BJ (cell line): Measurements from ENCODE around the gene ZNF473. TPM values are rescaled to one million over a fixed set of nuclear protein-coding genes. Genes with fewer than 3 reads are reported as not detected.

Source experiments
- CTCF ChIA-PET: fragments of 350-600 bp; formaldehyde crosslinking; extraction: SDS; loops from one replicate; lab custom pipeline; 2021; ENCODE audit warnings: antibody characterized with exemption, inconsistent platforms; lab: Yijun Ruan, JAX
- POLR2A ChIA-PET: fragments of 300-600 bp; sonication (Branson Sonifier 250); formaldehyde crosslinking; extraction: SDS; loops from one replicate; lab custom pipeline; 2021; ENCODE audit warnings: antibody characterized with exemption; lab: Charles Lee
- DNase-seq: peaks from one replicate; pipeline ENCODE4 v3.0.0-alpha.2; 2011; ENCODE audit warnings: low read depth
- H3K27me3 ChIP-seq: 2 replicates; pipeline ENCODE4 v1.6.0; 2011; ENCODE audit warnings: low read length; ENCODE audit not compliant: control insufficient read depth, insufficient read depth
- H3K36me3 ChIP-seq: 2 replicates; pipeline ENCODE4 v1.5.1; 2011; ENCODE audit warnings: low read length; ENCODE audit not compliant: control insufficient read depth, insufficient read depth
- H3K4me3 ChIP-seq: 2 replicates; pipeline ENCODE4 v1.5.1; 2011; ENCODE audit warnings: low read depth, mild to moderate bottlenecking, control low read depth, low read length
- polyA plus RNA-seq: library from polyadenylated mRNA; depleted of rRNA; stranded (reverse); fragments of >200 nt; gene quantifications from 2 replicates; pipeline ENCODE4 v1.2.3, GENCODE V29; 2011
- TF ChIP-seq, protein P1 (sequence below): IDR thresholded peaks from 2 replicates; pipeline ENCODE4 v1.5.1; 2011; ENCODE audit warnings: low read depth, mild to moderate bottlenecking, control low read depth, inconsistent platforms, low read length, moderate library complexity; ENCODE audit not compliant: insufficient read depth

Gene ZNF473
- polyA plus RNA-seq, 1 experiment, result 7.5 TPM

DNA sequence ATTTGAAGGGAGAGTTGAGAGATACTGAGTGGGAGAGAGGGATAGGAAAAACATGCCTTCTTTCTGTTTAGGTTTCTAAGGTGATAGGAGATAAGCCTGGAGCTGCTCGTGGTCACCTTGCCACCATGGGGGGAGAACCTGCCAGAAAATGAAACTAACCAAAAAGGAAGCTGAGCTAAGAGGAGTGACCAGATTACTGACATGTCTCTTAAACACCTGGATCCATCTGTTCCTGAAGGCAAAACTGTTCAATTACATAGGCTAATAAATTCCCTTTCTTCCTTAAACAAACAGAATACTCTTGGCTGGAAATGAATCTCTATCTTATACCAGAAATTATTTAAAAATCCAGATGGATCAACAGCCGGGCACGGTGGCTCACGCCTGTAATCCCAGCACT lies 27.3 kb downstream of the ZNF473 start:
- no peak for DNase-seq
- Histone ChIP-seq H3K4me3 (no peak overlapping the region), H3K36me3 (no peaks in the 10 kb centered on the region), H3K27me3 (no peaks in the 10 kb centered on the region)
- TF ChIP-seq, protein P1, sequence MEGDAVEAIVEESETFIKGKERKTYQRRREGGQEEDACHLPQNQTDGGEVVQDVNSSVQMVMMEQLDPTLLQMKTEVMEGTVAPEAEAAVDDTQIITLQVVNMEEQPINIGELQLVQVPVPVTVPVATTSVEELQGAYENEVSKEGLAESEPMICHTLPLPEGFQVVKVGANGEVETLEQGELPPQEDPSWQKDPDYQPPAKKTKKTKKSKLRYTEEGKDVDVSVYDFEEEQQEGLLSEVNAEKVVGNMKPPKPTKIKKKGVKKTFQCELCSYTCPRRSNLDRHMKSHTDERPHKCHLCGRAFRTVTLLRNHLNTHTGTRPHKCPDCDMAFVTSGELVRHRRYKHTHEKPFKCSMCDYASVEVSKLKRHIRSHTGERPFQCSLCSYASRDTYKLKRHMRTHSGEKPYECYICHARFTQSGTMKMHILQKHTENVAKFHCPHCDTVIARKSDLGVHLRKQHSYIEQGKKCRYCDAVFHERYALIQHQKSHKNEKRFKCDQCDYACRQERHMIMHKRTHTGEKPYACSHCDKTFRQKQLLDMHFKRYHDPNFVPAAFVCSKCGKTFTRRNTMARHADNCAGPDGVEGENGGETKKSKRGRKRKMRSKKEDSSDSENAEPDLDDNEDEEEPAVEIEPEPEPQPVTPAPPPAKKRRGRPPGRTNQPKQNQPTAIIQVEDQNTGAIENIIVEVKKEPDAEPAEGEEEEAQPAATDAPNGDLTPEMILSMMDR, result no peak
- POLR2A ChIA-PET, result no interaction called here
- CTCF ChIA-PET, result no interaction called here

DNA sequence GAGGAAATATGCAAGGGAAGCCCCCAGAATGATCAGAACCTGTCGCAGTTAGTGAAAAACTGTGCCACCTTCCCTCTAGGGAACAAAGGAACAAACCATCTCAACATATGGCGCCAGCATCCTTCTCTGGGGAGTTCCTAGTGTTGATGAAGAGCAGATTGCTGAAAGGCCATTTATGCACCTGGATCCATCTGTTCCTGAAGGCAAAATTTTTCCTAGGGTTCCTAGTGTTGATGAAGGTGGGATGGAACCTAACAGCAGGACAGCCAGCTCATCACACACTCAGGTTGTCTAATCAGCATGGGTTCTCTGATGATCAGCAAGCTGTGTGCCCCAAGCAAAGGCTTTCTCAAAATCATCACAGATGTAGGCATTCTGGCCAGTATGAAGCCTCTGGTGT lies 32.6 kb downstream of the ZNF473 start:
- TF ChIP-seq, protein P1, result no peak
- CTCF ChIA-PET, result no interaction called here

DNA sequence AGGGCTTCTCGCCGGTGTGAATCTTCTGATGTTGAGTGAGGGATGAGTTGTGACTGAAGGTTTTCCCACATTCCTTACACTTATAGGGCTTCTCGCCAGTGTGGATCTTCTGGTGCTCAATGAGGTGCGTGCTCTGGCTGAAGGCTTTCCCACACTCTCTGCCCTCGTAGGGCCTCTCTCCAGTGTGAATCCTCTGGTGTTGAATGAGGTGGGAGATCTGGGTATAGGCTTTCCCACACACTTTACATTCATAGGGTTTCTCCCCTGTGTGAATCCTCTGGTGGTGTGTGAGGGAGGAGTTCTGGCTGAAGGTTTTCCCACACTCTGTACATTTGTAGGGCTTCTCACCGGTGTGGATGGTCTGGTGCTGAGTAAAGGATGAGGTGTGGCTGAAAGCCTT lies 33.2 kb downstream of the ZNF473 start:
- no peak overlapping the region for H3K4me3 ChIP-seq
- TF ChIP-seq, protein P1, result no peak
- no peak for DNase-seq
- no peaks in the 10 kb centered on the region for H3K27me3 ChIP-seq
- H3K36me3 ChIP-seq, result no peaks in the 10 kb centered on the region
- POLR2A ChIA-PET, result no interaction called here
- CTCF ChIA-PET, result no interaction called here

More for the DNA sequence above, 32.6 kb downstream of the ZNF473 start:
- H3K27me3 ChIP-seq, result no peaks in the 10 kb centered on the region
- POLR2A ChIA-PET, result no interaction called here
- H3K4me3 ChIP-seq, result no peak overlapping the region
- no peak for DNase-seq
- H3K36me3 ChIP-seq, result no peaks in the 10 kb centered on the region

DNA sequence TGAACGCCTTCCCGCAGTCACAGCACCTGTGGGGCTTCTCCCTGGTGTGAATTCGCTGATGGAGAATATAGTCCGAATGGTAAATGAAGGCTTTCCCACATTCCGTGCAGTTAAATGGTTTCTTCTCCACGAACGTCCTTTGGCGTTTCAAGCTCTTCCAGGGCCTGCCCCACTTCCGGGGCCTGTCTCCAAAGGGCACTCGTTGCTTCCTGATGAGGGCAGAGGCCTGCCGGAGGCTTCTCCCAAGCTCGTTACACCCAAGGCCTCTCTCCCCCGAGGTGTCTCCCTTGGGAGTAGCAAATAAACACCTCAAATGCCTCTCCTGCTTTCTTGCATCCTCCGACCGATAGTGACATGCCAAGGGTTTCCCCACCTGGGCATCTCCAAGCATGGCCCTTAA lies 34.3 kb downstream of the ZNF473 start:
- TF ChIP-seq, protein P1, result no peak
- no peak overlapping the region for H3K4me3 ChIP-seq
- DNase-seq, result no peak
- ChIA-PET POLR2A (no interaction called here), CTCF (no interaction called here)
- H3K36me3 ChIP-seq, result no peaks in the 10 kb centered on the region
- H3K27me3 ChIP-seq, result no peaks in the 10 kb centered on the region

DNA sequence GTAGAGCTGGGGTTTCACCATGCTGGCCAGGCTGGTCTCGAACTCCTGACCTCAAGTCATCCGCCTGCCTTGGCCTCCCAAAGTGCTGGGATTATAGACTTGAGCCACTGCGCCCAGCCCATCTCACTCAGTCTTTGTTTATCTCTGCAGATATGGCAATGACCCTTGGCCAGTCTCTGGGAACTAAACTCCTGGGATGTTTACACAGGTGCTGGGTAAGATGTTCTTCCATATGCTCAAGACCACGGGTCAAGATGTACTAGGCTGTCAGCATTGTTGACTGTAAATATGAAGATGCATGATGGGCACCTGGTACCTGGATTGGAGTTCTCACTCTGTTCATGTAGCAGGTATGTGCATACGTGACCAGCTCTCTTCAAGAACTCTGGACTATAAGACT lies 35.8 kb downstream of the ZNF473 start:
- H3K4me3 ChIP-seq, result no peak overlapping the region
- no peaks in the 10 kb centered on the region for H3K27me3 ChIP-seq
- TF ChIP-seq, protein P1, result no peak
- no peaks in the 10 kb centered on the region for H3K36me3 ChIP-seq
- ChIA-PET POLR2A (no interaction called here), CTCF (no interaction called here)
- no peak for DNase-seq
